GM06990 (cell line): ENCODE data around the gene CRB2.

Experiments
- DNase-seq: peaks from one replicate; pipeline ENCODE4 v3.0.0-alpha.2; 2011; ENCODE audit not compliant: insufficient read length; ENCODE audit errors: extremely low read depth
- H3K27me3 ChIP-seq: replicated peaks from 2 replicates; pipeline ENCODE4 v1.6.0; 2011; ENCODE audit warnings: low read length; ENCODE audit not compliant: control insufficient read depth, insufficient read depth
- H3K36me3 ChIP-seq: 2 replicates; pipeline ENCODE4 v1.5.1; 2011; ENCODE audit warnings: low read length; ENCODE audit not compliant: control insufficient read depth, insufficient read depth
- H3K4me3 ChIP-seq: replicated peaks from 2 replicates; pipeline ENCODE4 v1.5.1; 2011; ENCODE audit warnings: low read depth, mild to moderate bottlenecking, control low read depth, low read length
- TF ChIP-seq, protein P1 (sequence below): IDR thresholded peaks from 2 replicates; pipeline ENCODE4 v1.5.1; 2011; ENCODE audit warnings: low read length, control low read depth, mild to moderate bottlenecking, inconsistent platforms; ENCODE audit not compliant: insufficient read depth, poor library complexity, severe bottlenecking

The CRB2 gene

DNA sequence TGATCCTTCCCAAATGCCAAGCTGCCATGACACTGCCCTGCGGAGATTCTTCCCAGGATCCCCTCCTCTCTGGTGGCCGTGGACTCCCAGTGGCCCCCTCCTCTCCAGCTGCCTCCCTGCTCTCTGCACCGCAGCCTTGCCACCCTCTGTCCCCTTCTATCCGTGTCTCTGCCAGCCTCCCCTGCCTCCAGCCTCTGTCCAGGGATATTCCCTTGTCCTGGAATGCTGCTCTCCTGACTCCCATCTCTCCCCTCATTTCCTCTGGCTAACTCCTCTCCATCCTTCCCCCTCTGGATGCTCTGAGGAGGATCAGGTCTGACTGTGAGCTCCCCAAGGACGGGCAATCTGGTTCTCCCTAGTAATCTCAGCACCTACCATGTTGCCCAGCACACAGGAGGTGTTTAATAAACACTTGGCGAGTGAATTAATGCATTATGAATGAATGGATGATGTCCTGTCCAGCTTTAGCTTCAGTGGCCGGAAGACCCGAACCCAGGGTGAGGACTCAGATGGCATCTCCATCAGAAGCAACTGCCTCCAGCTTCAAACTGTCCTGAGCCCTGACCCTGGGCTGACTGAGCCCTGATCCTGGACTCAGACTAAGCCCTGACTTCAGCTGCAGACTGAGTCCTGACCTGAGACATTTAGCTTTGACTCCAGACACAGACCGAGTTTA is 7.5 kb upstream of the CRB2 start:
- Histone ChIP-seq H3K4me3 (no peak overlapping the region), H3K27me3 (no peaks in the 10 kb centered on the region; the same call in 1 of the 2 replicates), H3K36me3 (no peaks in the 10 kb centered on the region)
- TF ChIP-seq, protein P1, sequence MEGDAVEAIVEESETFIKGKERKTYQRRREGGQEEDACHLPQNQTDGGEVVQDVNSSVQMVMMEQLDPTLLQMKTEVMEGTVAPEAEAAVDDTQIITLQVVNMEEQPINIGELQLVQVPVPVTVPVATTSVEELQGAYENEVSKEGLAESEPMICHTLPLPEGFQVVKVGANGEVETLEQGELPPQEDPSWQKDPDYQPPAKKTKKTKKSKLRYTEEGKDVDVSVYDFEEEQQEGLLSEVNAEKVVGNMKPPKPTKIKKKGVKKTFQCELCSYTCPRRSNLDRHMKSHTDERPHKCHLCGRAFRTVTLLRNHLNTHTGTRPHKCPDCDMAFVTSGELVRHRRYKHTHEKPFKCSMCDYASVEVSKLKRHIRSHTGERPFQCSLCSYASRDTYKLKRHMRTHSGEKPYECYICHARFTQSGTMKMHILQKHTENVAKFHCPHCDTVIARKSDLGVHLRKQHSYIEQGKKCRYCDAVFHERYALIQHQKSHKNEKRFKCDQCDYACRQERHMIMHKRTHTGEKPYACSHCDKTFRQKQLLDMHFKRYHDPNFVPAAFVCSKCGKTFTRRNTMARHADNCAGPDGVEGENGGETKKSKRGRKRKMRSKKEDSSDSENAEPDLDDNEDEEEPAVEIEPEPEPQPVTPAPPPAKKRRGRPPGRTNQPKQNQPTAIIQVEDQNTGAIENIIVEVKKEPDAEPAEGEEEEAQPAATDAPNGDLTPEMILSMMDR, result no peak
- no peak for DNase-seq

DNA sequence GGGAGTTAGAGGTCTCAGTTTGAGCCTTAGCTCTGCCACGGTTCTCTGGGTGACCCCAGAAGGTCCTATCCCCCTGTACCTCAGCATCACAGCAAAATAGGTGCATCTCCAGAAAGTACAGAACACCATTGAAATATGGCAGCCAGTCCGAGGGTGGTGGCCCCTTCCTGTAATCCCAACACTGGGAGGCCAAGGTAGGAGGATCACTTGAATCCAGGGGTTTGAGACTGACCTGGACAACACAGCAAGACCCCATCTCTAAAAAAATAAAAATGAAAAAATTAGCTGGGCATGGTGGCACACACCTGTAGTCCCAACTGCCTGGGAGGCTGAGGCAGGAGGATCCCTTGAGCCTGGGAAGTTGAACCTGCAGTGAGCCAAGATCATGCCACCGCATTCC is 7.0 kb upstream of the CRB2 start:
- Histone ChIP-seq H3K36me3 (no peaks in the 10 kb centered on the region), H3K27me3 (no peaks in the 10 kb centered on the region; the same call in 1 of the 2 replicates), H3K4me3 (no peak overlapping the region)
- no peak for DNase-seq
- TF ChIP-seq, protein P1, result no peak

DNA sequence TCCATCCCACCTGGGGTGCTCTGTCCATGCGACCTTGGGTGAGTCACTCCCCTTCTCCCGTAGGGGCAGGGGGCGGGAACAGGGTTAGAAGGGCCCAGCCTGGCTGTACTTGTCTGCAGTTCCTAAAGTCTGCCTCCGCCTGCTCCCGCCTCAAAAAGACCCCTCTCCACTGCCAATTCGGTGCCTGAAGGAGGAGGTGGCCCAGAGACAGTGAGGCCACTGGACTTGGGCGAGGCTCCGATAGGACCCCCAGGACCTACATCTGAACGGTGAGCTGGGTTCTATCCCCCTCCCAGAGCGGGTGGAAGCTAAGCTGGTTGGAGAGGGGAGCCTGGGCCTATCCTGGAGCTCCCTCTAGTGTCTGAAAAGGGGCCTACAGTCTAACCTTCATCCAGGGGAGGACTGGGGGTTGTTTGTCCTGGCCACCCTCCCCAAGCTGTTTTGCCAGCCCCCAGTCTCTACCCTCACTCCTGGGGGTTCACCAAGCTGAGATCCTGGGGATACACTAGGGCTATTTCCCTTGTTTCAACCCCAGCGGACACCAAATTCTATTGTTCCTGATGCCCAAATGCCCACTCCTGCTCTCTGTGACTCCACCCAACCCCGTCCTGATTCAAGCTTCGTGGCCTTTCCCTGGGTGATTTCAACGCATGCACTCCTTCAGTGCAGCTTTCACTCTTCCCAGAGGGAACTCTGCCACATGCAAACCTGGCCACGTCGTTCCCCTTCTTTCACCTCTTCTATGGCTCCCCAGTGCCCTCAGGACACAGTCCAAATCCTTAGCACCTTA is 6.1 kb upstream of the CRB2 start:
- no peaks in the 10 kb centered on the region for H3K36me3 ChIP-seq
- H3K4me3 ChIP-seq, result no peak overlapping the region
- TF ChIP-seq, protein P1, result peak; percentile 97
- DNase-seq, result peak; percentile 60
- no peaks in the 10 kb centered on the region; the same call in 1 of the 2 replicates for H3K27me3 ChIP-seq

DNA sequence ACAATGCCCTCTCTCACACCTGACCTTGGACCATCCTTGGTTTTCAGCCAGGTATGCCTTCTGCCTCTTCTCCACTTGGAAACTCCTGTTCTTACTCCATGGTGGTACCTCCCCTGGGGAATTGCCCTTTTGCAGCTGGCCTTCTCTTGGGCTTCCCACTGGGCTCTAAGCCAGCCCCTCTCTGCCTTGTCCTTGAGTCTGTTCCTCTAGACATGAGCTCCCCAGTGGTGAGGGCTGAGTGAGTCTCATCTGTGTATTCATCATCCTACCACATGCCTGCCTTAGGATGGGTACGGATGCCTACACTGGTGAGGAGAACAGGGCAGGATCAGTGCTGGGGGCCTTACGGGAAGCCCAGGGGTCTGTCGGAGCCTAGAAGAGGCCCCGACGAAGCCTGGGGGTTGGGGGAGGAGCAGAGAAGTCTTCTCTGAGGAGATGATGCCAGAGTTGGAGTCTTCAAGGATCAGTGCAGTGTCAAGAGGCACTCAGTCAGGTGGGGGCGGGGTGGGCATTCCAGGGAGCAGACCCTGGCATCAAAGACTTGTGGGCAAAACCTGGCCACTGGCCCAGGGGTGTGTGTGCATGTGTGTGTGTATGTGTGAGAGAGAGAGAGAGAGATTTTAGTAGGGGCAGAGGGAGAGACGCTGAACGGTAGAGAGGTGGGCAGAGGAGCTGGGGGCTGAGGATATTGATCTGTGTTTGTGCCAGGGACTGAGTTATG is 5.2 kb upstream of the CRB2 start:
- no peak for DNase-seq

DNA sequence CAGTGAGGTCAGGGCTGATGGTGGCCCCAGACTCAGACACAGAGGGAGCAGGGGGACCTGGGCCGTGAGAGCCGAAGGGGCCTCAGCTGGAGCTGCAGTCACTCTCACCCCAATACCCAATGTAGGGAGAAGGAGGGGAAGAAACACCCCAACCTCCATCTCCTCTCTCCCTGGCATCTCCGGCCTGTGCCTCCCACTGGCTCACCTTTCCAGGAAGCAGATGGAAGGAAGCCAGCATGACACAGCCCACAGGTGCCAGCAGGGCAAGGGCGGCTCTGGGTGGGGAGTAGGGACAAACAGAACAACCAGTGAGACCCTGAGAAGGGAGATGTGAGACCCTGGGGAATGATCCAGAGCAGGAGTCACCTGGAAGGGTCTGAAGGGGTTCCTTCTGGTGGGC is 3.0 kb upstream of the CRB2 start:
- Histone ChIP-seq H3K36me3 (no peaks in the 10 kb centered on the region), H3K27me3 (no peaks in the 10 kb centered on the region; the same call in 1 of the 2 replicates), H3K4me3 (no peak overlapping the region)
- no peak for DNase-seq
- TF ChIP-seq, protein P1, result no peak

More for the DNA sequence above, 5.2 kb upstream of the CRB2 start:
- Histone ChIP-seq H3K4me3 (no peak overlapping the region), H3K36me3 (no peaks in the 10 kb centered on the region), H3K27me3 (no peaks in the 10 kb centered on the region; the same call in 1 of the 2 replicates)
- TF ChIP-seq, protein P1, result no peak
